Left ventricle myocardium superior (tissue), 1 donor: ENCODE results near the gene KRT85. TPM values are rescaled to one million over a fixed set of nuclear protein-coding genes. Genes with fewer than 3 reads are reported as not detected.
A peak's percentile ranks its signal among the peaks of the same experiment; 100 is the strongest.

ENCODE experiments used
- ATAC-seq: fragments of 200-7000 bp; cut with Tn5 transposase; one replicate; pipeline ENCODE4 v1.9.1; 2020; ENCODE audit warnings: mild to moderate bottlenecking, moderate library complexity
- DNase-seq: peaks from one replicate; pipeline ENCODE4 v3.0.0-alpha.2; 2020
- intact Hi-C: fragments of 100-400 bp; cut with micrococcal nuclease; formaldehyde crosslinking; loops from one replicate; pipeline ENCODE4 v1.11.0; 2022
- total RNA-seq: library from RNA; stranded (reverse); fragmentation: NEBNext Ultra II Directional; extraction: Animal tissue kit (Norgen Biotek cat#: 25700); gene quantifications from one replicate; pipeline ENCODE4 v1.2.1, GENCODE V29; 2021
- donor health status: DM: no; HTN: yes; CAD: no; lungs with severe emphysema.

KRT85 gene
- total RNA-seq, 1 donor from 2014 or later = not detected

DNA sequence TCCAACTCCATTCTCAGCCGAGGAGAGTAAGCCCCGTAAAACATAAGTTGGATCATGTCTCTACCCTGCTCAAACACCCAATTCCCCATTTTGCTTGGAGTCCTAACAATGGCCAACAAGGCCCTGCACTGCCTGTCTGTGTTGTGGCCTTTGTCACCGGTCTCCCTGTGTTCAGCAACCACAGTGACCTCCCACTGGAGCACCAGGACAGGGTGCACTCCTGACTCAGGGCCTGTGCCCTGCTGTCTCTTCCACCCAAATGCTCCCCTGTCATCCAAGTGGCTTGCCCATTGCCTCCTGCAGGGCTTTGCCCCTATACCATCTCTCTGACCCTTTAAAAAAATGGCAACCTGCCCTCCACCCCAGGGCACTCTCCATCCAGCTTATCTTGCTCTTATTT is 4.4 kb upstream of the KRT85 start:
- DNase-seq (no peak), ATAC-seq (no peak)
- intact Hi-C loops = loop anchor here (10.0 kb wide), 1 partner anchor 503 kb away; no protein-coding TSS in a partner anchor

DNA sequence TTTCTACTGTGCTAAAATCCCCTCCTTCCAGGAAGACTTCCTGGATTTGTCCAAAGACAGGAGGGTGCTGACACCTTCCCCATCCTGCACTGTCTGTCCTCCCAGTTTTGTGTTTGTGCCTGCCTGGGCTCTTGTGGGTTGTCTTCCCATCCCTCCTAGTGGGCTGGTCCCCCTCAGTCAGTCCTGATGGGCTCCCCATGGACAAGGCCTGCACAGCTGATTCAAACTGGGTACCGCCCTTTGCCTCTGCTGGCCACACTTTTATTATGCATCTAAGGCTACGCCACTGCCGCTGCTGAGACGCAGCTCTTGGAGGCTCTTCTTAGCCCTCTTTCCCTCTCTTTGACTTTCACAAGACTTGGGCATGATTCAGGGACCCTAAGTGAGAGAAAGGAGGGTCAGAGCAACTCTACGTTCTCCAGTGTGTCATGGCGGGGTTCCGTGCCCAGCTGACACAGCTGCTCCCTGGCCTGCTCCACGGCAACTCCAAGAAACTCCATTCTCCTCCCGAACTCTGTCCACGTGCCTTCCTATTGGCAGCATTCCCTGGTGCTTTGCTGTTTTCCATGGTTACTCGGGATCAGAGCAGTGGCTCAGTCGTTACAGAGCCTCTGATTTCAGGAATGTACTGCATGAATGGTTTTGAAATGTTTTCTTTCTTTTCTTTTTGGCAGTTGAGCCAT is 3.8 kb upstream of the KRT85 start:
- DNase-seq (peak; percentile 55), ATAC-seq (peak; percentile 86)
- intact Hi-C loops = loop anchor here (10.0 kb wide), 1 partner anchor 504 kb away; no protein-coding TSS in a partner anchor

DNA sequence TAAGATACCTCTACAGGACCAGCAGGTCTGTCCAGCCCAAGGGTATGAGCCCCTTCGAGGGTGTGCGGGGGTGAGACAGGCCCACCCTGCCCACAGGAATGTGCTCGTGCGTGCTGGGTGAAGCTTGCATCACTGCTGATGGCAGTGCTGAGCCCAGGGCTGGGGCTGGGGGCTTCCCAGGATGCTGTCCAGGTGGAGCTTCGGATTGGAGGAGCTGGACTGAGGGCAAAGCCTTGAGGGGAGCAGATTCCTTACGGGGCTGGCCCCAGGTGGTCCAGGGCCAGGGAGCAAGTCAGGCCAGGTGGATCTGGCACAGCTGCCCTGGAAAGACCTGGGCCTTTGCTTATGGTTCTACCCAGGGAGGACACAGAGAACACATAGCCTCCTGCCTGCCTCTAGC is 2.5 kb upstream of the KRT85 start:
- no peak for ATAC-seq
- DNase-seq = no peak
- intact Hi-C loops = loop anchor here (10.0 kb wide), 1 partner anchor 505 kb away; no protein-coding TSS in a partner anchor

DNA sequence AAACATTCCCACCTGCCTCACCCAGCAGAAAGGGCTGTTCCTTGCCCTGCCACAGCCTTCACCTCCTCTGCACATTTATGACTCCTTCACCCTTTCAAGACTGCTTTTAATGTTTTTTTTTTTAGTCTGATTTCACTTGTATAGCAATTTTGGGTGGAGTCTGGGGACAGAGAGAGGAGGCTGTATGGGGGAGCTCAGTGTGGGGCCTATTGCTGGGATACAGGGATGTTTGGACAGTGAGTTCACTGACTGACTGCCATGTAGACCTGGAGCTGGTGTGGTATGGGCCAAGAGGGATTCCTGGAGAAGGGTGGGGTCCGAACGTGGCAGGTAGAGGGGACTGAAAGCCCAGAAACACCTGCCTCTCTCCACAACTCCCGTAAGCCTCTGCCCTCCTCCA is 1.9 kb upstream of the KRT85 start:
- intact Hi-C loops = no loop called here
- ATAC-seq = no peak
- no peak for DNase-seq

DNA sequence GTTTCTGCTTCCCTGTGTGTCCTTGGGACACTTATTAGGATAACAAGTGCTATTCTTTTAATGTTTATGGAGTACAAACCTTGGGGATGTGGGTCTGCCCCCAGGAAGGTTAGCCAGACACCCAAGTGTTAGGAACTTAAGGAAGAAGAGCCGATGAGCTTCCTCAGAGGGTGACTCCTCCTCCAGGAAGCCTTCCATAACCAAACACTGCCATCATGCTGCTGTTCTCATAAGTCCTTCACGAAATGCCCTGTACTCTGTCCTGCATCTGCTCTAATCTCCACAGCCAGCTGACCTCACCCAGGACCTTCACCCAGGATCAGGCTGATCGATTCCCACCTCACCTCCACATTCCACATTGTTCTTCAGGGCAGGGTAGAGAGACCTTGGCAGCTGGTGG is 1.2 kb upstream of the KRT85 start:
- ATAC-seq = no peak
- intact Hi-C loops = no loop called here
- no peak for DNase-seq

DNA sequence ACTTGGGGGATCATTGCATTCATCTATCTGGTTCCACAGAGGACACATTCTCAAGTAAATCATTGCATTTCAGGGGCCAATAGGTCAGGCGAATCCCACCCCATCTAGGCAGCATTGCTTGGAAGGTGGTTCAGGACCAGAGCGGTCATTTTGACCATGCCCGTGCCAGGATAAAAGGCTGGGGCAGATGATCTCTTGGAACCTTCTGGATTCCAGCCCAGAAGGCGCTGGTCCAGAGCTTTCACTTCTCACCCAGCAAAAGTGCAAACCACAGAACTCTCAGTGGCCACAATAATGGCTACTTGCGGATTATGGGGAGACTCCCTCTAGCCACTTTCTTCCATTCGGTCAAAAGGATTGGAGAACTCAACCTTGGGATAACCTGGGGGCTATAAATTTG is 595 bp upstream of the KRT85 start:
- ATAC-seq = no peak
- DNase-seq = no peak
- intact Hi-C loops = no loop called here

DNA sequence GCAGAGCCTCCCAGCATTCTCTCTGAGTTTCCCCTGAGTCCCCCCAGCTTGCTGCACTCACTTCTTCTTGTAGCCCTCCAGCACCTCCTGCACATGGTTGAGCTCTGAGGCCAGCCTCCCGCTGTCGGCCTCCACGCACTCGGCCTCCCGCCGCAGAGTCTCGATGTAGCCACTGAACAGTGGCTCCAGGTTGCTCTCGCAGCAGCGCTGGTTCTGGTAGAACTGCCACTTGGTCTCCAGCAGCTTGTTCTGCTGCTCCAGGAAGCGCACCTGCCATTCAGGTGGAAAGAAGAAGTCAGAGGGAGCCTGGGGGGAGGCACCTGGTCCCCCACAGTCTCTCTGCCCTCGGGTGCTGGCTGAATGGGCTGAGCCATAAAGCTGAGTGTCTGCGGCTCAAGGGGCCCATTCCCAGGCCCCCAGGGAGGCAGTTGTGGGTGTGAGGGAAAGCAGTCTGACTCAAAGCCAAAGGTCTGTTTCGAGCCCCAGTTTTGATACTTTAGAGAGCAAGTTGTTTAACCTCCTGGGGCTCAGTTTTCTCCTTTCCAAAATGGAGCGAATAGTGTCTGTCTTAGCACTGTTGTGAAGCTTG is 2.3 kb downstream of the KRT85 start:
- ATAC-seq (no peak), DNase-seq (no peak)
- intact Hi-C loops = no loop called here

DNA sequence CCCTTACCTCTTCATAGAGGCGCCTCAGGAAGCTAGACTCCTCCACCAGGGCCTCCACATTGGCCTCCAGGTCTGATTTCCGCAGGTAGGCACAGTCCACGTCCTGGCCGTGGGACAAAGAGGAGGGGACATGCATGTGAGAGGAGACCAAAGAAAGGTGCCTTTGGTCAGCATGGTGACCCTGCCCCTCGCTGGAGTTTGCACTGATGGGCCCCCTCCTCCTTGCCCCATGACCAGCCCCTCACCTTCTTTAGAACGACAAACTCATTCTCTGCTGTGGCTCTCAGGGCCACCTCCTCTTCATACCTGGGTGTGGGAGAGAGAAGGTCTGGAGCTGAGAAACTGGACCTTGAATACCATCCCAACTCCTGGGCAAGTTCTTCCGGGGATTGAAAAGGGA is 3.2 kb downstream of the KRT85 start:
- intact Hi-C loops = no loop called here
- ATAC-seq (no peak), DNase-seq (no peak)

DNA sequence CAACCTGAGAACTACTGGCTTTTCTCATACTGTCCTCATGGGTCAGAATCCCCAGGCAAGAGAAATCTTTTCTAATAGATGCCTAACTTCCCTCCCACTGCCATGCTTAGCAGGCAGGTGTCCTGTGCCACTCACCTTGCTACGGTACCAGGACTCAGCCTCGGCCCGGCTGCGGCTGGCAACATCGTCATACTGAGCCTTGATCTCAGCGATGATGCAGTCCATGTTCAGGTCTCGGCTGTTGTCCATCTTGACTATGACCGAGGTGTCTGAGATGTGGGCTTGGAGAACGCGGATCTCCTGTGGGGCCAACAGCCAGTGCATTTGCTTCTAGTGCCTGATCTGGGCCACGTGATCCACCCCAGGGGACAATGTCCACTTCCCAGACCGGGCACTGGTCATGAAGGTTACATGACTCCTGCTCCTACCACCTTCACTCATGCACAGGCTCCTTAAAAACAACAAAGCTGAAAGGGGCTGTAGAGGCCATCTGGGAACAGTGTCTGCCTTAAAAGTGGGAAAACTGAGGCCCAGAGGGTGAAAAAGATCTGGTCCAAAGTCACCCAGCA is 4.1 kb downstream of the KRT85 start:
- intact Hi-C loops = no loop called here
- ATAC-seq (no peak), DNase-seq (no peak)

DNA sequence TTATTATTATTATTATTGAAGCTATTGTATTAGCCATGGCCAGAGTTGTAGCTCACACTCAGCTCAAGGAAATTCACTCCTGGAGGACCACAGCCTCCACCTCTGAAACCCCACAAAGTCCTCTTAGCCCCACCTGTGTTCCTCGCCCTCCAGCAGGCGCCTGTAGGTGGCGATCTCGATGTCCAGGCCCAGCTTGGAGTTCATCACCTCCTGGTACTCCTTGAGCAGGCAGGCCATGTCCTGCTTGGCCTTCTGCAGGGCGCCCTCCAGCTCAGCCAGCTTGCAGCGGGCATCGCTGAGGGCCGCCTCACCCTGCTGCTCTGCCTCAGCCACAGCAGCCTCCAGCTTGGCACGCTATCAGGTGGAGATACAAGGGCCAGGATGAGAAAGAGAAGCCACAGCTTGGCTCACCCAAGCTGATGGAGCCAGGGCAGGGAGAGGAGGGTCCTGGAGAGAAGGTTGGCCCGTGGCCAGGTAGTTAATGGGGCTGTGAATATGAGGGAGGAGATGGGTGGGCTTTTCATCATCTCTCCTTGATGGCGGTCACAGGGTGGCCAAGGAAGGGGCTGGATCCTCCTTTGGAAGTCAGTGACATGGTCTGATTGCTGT is 5.1 kb downstream of the KRT85 start:
- no peak for ATAC-seq
- intact Hi-C loops = no loop called here
- no peak for DNase-seq

DNA sequence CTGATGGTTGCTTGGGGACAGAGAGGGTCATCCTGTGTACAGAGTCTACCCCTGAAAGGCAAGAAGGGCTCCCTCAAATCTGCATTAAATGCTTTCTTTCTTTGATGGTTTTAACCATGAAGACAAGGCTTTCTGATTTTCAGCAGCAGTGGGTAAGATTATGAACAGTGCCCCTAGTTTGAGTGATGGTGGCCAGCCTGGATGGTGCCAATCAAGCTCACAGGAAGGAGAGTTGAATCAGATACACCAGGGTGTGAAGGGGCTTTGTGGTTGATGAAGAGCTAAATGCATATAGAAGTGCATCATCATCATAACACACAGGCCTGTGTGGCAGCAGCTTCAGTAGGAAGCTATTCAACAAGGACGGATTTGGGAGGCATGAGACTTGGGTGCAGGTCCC is 5.7 kb downstream of the KRT85 start:
- intact Hi-C loops = no loop called here
- DNase-seq (no peak), ATAC-seq (no peak)

DNA sequence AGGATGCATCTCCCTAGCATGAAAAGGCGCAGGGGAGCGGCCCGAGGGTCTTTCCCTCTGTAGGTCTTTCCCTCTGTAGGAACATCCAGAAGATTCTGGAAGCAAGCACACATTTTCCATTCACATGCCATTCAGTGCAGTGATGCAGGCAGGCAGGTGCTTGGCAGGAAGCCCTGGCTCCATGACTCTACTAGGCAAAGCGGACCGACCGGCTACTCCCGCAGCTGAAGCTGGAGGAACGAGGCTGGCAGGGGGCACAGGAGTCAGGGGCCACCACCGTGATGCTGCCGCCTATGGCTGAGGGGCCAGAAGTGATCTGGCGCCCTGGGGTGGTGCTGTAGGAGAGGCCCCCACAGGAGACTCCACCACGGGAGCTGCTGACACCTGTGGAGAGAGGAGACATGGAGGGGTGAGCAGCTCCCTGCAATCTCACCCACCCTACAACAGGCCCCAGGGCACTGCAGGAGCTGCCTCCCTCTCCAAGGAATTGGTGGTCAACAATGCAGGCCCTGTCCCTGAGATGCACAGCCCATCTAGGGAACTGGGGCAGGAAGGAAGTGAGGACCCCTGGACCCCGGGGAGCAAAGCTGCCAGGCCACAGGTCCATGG is 6.5 kb downstream of the KRT85 start:
- intact Hi-C loops = no loop called here
- no peak for ATAC-seq

DNA sequence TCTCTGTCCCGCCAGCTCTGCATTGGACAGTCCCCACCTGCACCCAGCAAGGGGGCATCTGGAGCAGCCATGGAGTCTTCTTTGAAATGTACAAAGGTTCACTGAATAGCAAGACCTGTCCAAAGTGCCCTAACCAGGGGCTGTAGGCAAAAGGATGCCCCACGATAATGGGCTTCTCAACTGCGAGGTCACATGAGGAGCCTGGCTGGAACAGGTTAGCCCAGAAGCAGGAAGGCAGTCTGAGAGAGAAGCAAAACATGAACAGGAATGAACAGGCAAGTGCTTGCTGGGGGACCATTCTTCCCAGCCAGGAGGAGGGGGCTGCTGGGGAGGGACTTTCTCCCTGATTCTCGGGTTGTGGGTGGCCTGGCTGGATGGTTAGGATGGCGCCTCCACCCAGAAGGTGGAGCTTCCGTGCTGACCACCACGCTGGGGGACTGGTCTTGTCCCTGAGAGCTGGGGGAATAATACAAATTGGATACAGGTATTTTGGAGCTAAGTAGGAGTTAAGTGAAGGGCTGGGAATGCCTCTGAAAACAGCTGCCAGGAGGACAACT is 7.1 kb downstream of the KRT85 start:
- DNase-seq (no peak), ATAC-seq (no peak)
- intact Hi-C loops = no loop called here

More for the DNA sequence above, 6.5 kb downstream of the KRT85 start:
- DNase-seq = no peak

DNA sequence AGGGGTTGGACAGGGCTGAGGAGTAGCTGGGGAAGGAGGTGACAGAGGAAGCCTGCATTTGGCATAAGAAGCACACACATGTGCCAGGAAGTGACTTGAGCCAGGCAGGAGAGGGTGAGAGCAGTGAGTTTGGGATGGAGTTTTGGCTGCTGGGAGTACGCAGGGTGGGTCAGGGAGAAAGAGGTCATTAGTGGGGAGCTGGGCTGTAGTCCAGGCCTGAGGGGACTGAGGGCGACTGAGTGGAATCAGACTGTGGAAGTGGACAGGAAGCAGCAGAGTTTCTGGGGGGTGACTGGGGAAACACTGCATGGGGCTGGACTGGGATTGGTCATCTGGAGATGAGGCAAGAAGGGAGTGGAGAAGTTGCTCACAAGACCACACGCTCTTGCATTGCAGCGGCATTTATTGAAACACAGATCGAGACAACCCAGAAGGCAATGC is 7.6 kb downstream of the KRT85 start:
- ATAC-seq (no peak), DNase-seq (no peak)
- intact Hi-C loops = no loop called here

DNA sequence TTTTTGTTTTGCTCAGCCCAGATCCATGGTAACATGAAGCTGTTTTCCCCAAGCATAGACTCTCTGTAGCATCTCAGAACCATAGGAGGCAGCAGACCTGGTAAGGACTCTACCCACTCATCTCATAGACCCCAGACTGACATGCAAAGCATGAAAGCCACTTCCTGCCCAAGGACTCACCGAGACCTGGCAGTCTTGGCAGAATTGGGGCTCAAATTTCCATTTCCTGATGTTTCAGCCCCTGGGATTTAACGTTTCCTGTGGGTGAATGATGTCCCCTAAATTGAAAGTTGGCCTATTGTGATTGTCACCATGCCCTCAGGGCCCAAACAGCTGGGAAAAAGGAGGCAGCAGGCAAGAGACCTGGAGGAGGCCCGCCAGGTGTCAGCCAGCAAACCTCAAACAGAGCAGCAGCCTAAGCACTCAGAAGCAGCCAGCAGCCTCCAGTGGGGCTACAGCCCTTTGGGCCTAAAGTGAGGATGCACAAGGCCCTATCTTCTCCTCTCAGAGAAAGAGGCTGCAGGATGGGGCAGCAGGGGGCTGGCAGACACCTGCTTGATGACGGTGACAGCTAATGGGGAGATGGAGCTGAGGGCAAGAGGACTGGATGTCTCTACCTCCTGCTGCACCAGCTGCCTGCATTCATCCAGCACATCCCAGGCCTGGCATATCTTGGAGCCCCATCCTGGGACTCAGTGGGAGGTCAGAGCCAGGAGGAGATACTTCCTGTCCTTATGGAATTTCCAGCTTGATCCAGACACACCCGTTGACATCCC is 8.5 kb downstream of the KRT85 start:
- intact Hi-C loops = no loop called here
- ATAC-seq (no peak), DNase-seq (no peak)

DNA sequence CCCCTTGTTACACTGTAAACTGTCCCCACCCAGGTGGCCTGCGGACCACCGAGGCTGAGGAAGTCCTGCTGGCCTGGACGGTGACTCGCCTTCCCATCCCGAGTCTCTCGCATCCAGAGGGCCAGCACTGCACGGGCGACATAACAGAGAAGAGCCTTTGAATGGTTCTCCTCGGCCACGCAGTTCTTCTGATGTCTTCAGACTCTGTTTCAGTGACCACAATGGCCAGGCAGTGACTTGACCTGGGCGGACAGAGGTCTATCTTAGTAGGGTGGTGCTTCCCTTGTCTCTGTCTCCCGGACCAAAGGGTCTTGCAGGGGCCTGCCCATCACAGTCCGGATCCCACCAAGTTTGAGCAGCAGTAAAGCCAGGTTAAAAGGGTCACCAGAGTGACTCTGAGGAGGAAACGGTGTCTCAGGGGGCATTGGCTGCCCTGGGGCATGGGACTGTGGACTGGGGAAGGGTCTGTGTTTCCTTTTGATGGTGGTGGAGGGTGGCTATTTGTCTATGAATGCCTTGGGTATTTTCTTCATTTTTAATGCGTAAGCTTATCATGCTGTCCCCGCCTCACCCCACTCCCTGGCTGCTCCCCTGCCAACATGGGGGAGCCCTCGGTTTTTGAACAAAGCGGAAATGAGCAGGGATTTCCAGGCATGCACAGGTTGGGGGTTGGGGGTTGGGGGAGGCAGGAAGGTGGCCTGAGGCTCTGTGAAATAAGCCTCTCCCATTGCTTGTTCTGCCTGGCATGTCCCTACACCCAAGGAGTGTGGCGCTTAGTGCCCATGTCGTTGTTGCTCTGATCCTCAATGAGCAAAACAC is 10.3 kb downstream of the KRT85 start:
- ATAC-seq (no peak), DNase-seq (no peak)
- intact Hi-C loops = no loop called here

DNA sequence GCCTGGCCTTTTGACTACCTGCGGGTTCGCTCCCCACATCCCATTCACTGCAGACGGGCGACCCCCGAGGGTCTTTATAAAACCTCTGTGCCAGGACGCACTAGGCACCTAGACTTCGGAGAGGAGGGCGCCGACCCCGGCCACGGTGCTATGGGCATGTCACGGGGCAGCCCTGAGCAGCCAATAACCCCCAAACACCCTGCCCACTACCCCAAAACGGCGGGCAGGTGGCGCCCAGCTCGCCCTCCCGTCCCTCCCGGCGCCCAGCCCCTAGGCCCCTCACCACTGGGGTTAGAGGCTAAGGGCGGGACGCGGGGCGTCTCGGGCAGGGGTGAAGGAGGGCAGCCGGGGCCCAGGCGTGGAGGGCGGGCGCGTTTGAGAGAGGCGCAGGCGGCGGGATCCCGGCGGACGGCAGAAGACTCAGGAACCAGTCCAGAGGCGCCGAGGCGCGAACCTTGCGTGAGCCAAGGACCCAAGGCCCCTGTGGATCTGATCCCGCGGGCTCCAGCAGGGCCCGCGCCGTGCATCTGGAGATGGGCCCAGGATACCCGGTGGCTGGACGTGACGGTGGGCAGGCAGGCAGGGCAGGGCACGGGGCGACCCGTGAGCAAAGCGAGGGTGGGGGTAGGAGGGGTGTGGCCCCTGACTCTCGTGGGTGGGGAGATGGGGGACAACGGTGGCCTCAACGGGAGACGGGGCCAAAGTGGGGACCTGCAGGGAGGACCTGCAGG is 11.1 kb downstream of the KRT85 start:
- intact Hi-C loops = no loop called here
- ATAC-seq = no peak
- no peak for DNase-seq

DNA sequence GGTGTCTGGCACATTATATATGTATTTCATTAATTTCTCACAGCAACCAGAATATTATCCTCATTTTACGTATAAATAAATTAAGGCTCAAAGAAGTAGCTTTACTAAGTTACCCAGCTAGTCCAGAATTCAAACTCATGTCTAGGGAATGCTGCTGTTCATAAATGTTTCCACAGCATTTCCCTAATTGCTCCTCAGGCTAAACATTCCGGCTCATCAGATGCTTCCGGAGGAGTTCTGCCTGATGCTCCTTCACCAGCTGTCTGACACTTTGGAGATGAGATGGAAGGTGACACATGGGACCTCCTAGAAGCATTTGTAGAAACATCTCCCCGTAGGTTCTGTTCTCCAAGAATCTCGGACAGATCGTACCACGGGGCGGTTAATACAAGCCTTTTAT is 12.1 kb downstream of the KRT85 start:
- intact Hi-C loops = no loop called here
- DNase-seq = no peak
- no peak for ATAC-seq
